Measurements from ENCODE around the gene AVPR2. TPM values are rescaled to one million over a fixed set of nuclear protein-coding genes. Genes with fewer than 3 reads are reported as not detected.

The AVPR2 gene
- polyA plus RNA-seq, 1 donor from 2014 or later = not detected

- Histone ChIP-seq H3K9ac (ENCODE audit: low read length) (peak overlapping the region; percentile 44), H3K27me3 (ENCODE audit: insufficient read depth, low read depth, low read length) (no peaks in the 10 kb centered on the region), H2AFZ (ENCODE audit: low read depth, low read length) (no peak overlapping the region), H3K79me2 (replicated peaks; ENCODE audit: insufficient read depth, low read length) (peaks cover 22% of the 10 kb centered on the region), H3K4me2 (ENCODE audit: low read length) (no peak overlapping the region), H3F3A (ENCODE audit: insufficient read depth, low read length, poor library complexity, severe bottlenecking) (no peaks in the 10 kb centered on the region), H3K9me3 (ENCODE audit: low read length) (no peaks in the 10 kb centered on the region), H3K9me2 (ENCODE audit: insufficient read depth, low read length) (no peaks in the 10 kb centered on the region), H3K4me3 (ENCODE audit: low read length) (peak overlapping the region; percentile 39), H3K36me3 (ENCODE audit: insufficient read depth, low read length) (no peaks in the 10 kb centered on the region), H4K20me1 (ENCODE audit: insufficient read depth) (no peaks in the 10 kb centered on the region), H3K27ac (ENCODE audit: low read length) (peak overlapping the region; percentile 91)
- TF ChIP-seq POLR2AphosphoS5 (IDR thresholded peaks at IDR 0.05) (peak; percentile 4), RAD21 (conservative IDR thresholded peaks at IDR 0.05) (no peak), EZH2 (IDR thresholded peaks at IDR 0.05; ENCODE audit: borderline replicate concordance, insufficient read depth, low read length, poor library complexity, severe bottlenecking) (no peak)
- TF ChIP-seq, protein P1, sequence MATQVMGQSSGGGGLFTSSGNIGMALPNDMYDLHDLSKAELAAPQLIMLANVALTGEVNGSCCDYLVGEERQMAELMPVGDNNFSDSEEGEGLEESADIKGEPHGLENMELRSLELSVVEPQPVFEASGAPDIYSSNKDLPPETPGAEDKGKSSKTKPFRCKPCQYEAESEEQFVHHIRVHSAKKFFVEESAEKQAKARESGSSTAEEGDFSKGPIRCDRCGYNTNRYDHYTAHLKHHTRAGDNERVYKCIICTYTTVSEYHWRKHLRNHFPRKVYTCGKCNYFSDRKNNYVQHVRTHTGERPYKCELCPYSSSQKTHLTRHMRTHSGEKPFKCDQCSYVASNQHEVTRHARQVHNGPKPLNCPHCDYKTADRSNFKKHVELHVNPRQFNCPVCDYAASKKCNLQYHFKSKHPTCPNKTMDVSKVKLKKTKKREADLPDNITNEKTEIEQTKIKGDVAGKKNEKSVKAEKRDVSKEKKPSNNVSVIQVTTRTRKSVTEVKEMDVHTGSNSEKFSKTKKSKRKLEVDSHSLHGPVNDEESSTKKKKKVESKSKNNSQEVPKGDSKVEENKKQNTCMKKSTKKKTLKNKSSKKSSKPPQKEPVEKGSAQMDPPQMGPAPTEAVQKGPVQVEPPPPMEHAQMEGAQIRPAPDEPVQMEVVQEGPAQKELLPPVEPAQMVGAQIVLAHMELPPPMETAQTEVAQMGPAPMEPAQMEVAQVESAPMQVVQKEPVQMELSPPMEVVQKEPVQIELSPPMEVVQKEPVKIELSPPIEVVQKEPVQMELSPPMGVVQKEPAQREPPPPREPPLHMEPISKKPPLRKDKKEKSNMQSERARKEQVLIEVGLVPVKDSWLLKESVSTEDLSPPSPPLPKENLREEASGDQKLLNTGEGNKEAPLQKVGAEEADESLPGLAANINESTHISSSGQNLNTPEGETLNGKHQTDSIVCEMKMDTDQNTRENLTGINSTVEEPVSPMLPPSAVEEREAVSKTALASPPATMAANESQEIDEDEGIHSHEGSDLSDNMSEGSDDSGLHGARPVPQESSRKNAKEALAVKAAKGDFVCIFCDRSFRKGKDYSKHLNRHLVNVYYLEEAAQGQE (IDR thresholded peaks at IDR 0.05; ENCODE audit: borderline replicate concordance) = no peak
Observed at GRCh38 chrX:153870288-153870690, 34.2 kb upstream of the AVPR2 start.

DNA sequence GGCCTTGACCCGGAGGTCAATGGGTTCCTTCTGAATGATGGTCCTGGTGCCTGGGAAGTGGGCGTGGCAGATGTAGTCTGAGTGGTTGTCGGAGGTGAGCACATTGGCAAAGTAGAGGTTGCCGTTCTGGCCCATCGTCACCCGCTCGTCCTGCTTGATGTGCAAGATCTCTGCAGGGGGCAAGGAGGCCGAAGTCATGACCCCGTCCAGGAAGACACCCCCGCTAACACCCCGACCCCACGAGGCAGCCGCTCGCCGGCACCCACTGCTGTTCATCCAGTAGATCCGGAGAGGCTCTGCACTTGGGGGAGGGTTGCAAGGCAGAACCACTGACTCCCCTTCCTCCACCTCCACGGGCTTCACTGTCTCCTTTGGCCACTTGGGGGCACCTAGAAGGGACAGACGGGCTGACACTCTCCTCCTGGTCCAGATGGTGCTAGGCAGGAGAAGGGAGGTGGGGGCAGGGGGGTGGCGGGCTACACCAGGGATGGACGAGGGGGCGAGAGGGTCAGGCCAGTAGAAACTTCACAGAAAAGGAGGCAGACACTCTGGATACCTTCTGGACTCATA, 33.6 kb upstream of the AVPR2 start:
- TF ChIP-seq POLR2AphosphoS5 (IDR thresholded peaks at IDR 0.05) = no peak
- no peak for TF ChIP-seq CTCF (IDR thresholded peaks at IDR 0.05; ENCODE audit: poor library complexity, severe bottlenecking)
- TF ChIP-seq, protein P1 (IDR thresholded peaks at IDR 0.05; ENCODE audit: borderline replicate concordance) = no peak
- no peak for TF ChIP-seq MXI1 (conservative IDR thresholded peaks at IDR 0.05; ENCODE audit: poor library complexity, severe bottlenecking)
- no peak for TF ChIP-seq RAD21 (conservative IDR thresholded peaks at IDR 0.05)
- TF ChIP-seq EP300 (conservative IDR thresholded peaks at IDR 0.05; ENCODE audit: poor library complexity, severe bottlenecking) = no peak
- no peak for TF ChIP-seq TAF1 (IDR thresholded peaks at IDR 0.05; ENCODE audit: low read depth)
- TF ChIP-seq EZH2 (IDR thresholded peaks at IDR 0.05; ENCODE audit: borderline replicate concordance, insufficient read depth, low read length, poor library complexity, severe bottlenecking) = no peak
- TF ChIP-seq SMC3 (conservative IDR thresholded peaks at IDR 0.05; ENCODE audit: poor library complexity) = no peak
- no peaks in the 10 kb centered on the region for H3K9me2 ChIP-seq (ENCODE audit: insufficient read depth, low read length)
- H3K9ac ChIP-seq (ENCODE audit: low read length) = peak overlapping the region; percentile 44
- H3K4me2 ChIP-seq (ENCODE audit: low read length) = no peak overlapping the region
- peak overlapping the region; percentile 91 for H3K27ac ChIP-seq (ENCODE audit: low read length)
- H2AFZ ChIP-seq (ENCODE audit: low read depth, low read length) = no peak overlapping the region
- H3K9me3 ChIP-seq (ENCODE audit: low read length) = no peaks in the 10 kb centered on the region
- no peaks in the 10 kb centered on the region for H3F3A ChIP-seq (ENCODE audit: insufficient read depth, low read length, poor library complexity, severe bottlenecking)
- no peaks in the 10 kb centered on the region for H4K20me1 ChIP-seq (ENCODE audit: insufficient read depth)
- H3K36me3 ChIP-seq (ENCODE audit: insufficient read depth, low read length) = no peaks in the 10 kb centered on the region
- H3K79me2 ChIP-seq (replicated peaks; ENCODE audit: insufficient read depth, low read length) = peaks cover 26% of the 10 kb centered on the region
- peak overlapping the region; percentile 39 for H3K4me3 ChIP-seq (ENCODE audit: low read length)
- H3K27me3 ChIP-seq (ENCODE audit: insufficient read depth, low read depth, low read length) = no peaks in the 10 kb centered on the region

Measured in neural cell (in vitro differentiated cells).